KBM-7 (cell line): ENCODE data around the gene SLC37A4.
"Not testable (repeated sequence)": the region's sequence is repeated elsewhere in the genome, so short reads cannot be mapped to it uniquely, and the experiment has no call there.

Experiments used
- DNase-seq: peaks from one replicate; pipeline ENCODE4 v3.0.0-alpha.2; 2015
- in situ Hi-C: fragments of 300-500 bp; cut with MboI; formaldehyde crosslinking; loops from 2 replicates; pipeline ENCODE4 v1.14.3; 2020; ENCODE audit warnings: low sequenced_read_pairs, low pct_unique_long_range_greater_than_20kb, mixed read lengths

Gene SLC37A4

DNA sequence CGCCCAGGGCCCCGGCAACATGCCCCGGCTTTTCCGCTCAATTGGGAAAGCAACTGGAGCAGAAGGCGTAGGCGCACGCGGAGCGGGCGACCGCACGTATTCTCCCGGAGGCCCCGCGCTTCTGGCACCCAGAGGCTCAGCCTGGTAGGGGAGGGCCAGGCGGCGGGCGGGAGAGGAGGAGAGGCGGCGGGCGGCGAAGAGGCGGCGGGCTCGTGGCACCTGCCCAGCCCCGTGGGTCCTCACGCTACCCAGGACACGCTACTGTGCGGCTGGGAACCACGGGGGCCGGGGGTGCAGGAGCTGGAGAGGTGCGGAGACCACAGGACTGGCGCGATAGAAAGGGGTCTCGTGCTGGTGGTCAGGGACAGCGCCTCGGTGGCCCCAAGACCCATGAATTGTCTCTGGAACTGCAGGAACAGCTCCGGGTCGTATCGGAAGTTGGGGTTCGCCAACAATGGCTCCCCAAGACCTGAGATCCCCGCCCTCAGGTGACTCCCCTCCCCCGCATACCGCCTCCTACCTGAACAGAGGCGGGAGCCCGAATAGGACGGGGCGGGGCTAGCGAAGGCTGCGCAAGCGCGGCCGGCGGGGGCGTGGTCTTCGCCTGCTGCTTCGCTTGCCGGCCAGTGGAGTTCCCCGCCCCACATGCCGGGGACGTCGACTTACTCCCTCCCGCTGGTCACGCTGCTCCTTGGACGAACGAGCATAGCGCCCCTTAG lies at the start of gene SLC37A4:
Gene SLC37A4, minus strand, starts transcription at position 549 of the 719 bp plus-strand sequence.
- peak; percentile 97 for DNase-seq
- in situ Hi-C loops = no loop called here

- DNase-seq = no peak
- in situ Hi-C loops = no loop called here
These were observed 48.2 kb upstream of the SLC37A4 start for GRCh38 chr11:119078675-119079420.

GRCh38 chr11:119077839-119078238 lies 47.2 kb upstream of the SLC37A4 start:
- in situ Hi-C loops = no loop called here
- no peak for DNase-seq

DNA sequence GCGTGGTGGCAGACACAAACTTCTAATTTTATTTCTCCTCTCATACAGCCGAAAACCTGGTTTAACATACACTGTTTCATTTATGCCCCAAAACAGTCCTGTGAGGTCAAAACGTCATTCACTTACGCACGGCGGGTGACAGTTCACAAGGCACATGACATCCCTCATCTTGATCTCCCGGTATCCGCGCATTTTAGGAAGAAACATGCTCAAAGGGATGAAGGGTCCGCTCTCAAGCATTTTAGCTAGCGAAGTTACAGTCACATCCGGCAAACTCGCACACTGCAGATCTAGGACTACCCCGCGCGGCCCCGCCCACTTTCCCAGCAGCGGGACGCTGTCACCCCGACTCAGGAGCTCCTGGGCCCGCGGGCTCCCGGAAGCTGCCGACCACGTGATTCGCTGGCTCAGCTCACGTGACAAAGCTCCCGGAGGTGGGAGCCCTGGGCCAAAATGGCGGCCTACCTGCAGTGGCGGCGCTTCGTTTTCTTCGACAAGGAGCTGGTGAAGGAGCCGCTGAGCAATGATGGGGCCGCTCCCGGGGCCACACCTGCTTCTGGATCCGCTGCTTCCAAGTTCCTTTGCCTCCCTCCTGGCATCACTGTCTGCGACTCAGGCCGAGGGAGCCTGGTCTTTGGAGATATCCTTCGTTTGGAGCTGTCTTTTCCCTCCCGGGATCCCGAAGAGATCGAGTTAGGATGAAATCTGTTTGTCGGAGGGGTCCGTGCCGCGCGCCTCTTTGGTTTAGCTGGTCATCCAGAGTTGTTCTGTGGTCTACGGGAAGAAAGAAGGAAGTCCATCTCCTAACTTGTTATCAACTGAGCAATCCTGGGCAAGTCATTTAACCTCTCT lies 36.9 kb upstream of the SLC37A4 start, which contains the start of gene VPS11:
Gene VPS11, plus strand, starts transcription at position 448 of the 852 bp plus-strand sequence. Its CDS starts 6 bp downstream, at position 454.
- peak; percentile 94 for DNase-seq
- in situ Hi-C loops = no loop called here

DNA sequence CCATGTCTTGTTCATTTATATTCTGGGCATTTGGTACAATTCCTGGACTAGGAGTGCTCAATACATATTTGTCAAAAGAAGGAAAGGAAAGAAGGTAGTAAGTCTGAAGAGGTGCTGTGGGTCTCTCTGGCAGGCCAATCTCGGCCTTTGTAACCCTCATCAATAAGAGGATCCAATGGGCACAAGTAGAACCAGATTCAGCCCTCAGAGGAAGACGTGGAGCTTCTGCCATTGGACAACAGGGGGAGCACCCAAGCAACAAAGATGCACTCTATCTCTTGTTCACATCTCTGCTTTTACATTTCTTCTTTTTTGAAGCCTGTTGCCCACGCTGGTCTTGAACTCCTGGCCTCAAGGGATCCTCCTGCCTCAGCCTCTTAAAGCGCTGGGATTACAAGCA lies 34.7 kb upstream of the SLC37A4 start:
- in situ Hi-C loops = no loop called here
- peak; percentile 67 for DNase-seq

DNA sequence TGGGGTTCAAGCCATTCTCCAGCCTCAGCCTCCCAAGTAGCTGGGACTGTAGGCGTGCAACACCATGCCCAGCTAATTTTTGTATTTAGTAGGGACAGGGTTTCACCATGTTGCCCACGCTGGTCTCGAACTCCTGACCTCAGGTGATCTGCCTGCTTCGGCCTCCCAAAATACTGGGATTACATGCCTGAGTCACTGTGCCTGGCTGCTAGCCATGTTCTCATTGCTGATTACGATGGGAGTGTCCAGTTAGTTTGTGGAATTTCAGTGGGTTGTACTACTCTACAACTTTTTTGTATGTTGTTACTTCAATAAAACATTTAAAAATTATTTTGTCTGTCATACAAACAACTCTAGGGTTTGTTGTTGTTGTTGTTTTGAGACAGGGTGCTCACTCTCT lies 32.1 kb upstream of the SLC37A4 start:
- no peak for DNase-seq
- in situ Hi-C loops = no loop called here

GRCh38 chr11:119061256-119061655 lies 30.6 kb upstream of the SLC37A4 start:
- no peak for DNase-seq
- in situ Hi-C loops = no loop called here

GRCh38 chr11:119059128-119059527 lies 28.5 kb upstream of the SLC37A4 start:
- in situ Hi-C loops, DNase-seq: not testable (repeated sequence)

DNA sequence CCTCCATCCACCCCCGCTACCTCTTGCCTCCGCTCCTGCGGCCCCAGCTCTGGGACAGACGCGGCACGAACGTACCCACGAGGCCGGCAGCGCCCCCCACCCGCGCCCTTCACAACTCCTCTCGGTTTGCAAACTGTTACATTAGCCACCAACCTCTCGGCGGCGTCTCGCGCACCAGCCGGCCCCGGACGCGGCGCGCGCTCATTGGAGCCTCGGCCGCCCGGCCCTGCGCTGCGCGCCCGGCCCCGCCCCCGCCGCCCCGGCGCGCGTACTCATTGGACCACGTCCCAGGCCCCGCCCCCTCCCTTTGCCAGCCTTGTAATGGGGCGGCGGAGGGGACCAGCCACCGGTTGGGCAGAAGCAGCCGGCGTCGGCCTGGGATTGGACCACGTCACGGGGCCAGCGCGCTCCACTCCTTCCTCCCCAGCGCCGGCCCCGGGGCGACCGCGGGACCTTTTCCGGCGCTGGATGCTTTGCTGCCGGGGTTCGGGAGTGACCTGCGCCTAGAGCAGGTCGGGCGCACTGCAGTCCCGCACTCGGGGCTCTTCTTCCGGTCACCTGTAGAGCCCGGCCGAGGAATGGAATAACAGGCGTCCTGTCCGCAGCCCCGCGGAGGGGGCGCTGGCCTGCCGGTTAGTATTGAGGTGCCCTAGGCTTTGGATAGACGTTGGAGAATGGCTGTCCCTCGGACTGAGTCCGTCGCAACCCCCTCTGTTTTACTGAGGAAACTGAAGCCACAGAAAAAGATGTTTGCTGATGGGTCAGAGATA lies 26.5 kb upstream of the SLC37A4 start, which contains the start of gene HYOU1:
Gene HYOU1, minus strand, starts transcription at position 206 of the 770 bp plus-strand sequence. CDS start 1,045 bp downstream, outside the sequence.
- DNase-seq = peak; percentile 94
- in situ Hi-C loops = no loop called here

- no peak for DNase-seq
- in situ Hi-C loops = no loop called here
These were observed 25.8 kb upstream of the SLC37A4 start for GRCh38 chr11:119056421-119056999.

DNA sequence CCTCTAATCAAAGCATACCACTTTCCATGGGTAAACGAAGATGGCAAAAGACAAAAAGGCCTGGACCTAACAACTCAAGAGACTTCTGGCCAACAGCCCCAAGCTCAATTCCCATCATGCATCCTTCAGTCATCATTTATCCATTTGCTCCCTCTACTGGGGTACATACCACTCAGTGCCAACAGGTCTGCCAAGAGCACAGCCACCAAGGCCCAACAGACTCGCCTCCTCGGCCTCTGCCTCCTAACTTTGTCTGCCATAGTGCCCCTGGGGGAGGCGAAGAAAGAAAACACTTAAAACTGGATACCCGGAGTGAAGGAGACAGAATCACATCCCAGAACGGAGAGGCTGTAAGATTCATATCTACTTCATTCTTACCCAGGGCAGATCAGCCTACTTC lies 25.2 kb upstream of the SLC37A4 start:
- DNase-seq = peak; percentile 55
- in situ Hi-C loops = no loop called here

- in situ Hi-C loops = no loop called here
- no peak for DNase-seq
These were observed 23.7 kb upstream of the SLC37A4 start for GRCh38 chr11:119054418-119054817.

GRCh38 chr11:119052163-119052814 lies 21.6 kb upstream of the SLC37A4 start:
- in situ Hi-C loops = no loop called here
- DNase-seq = no peak

DNA sequence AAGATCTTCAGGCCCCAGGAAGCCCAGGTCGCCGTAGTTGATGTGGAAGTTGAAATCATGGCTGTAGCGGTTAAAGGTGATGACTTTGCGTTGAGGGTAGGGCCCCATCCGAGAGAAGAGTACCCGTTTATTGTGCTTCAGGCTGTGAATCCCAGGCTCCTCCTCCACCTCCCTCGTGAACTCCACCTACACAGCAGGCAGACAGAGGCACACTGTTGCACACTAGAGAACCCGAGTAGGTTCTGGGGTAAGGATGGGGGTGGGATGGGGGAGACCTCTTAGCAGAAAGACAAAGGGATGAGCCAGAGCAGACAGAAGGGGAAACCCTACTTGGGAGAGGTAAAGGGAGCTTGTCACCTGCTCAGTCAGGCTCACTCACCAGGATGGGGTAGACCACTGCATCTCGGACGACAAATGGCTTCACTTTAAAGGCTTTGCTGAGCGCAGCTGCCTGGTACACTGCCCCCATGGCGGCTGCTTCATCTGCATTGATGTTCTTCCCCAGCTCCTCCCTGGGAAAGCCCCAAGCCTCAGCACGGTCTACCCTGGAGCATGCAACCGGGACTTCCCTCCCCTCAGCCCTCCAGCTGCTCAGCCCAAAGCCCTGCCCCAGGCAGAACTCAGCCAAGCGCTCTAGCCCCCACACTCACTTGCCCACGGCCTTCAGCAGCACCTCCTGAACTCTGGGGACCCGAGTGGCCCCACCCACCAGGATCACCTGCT lies 20.9 kb upstream of the SLC37A4 start:
- DNase-seq = no peak

DNA sequence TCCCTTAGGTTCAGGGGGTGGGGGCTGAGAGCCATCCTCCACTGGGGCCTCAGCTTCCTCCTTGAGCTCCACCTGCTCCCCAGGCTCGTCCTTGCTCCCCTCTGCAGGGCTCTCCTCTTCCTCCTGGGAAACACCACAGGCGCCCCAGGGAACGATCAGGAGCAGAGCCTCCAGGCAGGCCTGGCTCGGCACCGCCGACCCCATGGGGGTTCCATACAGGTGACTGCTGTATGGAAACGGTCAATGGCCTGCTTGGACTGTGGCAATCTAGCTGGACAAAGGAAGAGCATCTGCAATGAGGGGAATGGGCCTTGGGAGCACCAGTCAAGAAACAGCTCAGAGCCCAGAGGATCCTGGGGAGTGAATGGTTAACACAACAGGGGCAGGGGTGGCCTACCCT lies 18.4 kb upstream of the SLC37A4 start:
- DNase-seq = no peak
- in situ Hi-C loops = no loop called here

More for the DNA sequence above, 20.9 kb upstream of the SLC37A4 start:
- in situ Hi-C loops = no loop called here

- in situ Hi-C loops = no loop called here
These were observed 18.0 kb upstream of the SLC37A4 start for GRCh38 chr11:119048644-119049043.

DNA sequence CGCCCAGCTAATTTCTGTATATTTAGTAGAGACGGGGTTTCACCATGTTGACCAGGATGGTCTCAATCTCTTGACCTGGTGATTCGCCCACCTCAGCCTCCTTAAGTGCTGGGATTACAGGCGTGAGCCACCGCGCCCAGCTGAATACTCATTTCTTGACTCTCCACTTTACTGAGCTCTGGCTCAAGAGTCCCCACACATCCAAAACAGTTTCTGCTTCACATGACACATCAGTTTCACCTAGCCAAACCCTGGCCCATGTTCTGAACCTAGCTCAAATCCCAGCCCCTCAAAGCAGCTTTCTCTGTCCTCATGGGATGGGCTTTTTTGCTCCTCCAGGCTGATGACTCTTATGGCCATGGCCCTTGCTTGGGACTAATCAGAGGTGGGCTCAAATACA lies 16.5 kb upstream of the SLC37A4 start:
- in situ Hi-C loops = no loop called here
- DNase-seq = no peak

More at GRCh38 chr11:119048644-119049043, 18.0 kb upstream of the SLC37A4 start:
- DNase-seq = no peak
